GM12878 (cell line): ENCODE results near the gene DOCK1.

ENCODE experiments used
- JUND ChIP-seq: IDR thresholded peaks from 2 replicates; pipeline ENCODE4 v1.6.1; 2012; ENCODE audit warnings: low read depth, mild to moderate bottlenecking, low read length, improper control_type of control experiment, moderate library complexity
- TF ChIP-seq, protein P1 (sequence below): IDR thresholded peaks from 2 replicates; pipeline ENCODE4 v1.6.1; 2011; ENCODE audit warnings: low read depth, mild to moderate bottlenecking, low read length, moderate library complexity, borderline replicate concordance; ENCODE audit errors: extremely low read depth

DNA sequence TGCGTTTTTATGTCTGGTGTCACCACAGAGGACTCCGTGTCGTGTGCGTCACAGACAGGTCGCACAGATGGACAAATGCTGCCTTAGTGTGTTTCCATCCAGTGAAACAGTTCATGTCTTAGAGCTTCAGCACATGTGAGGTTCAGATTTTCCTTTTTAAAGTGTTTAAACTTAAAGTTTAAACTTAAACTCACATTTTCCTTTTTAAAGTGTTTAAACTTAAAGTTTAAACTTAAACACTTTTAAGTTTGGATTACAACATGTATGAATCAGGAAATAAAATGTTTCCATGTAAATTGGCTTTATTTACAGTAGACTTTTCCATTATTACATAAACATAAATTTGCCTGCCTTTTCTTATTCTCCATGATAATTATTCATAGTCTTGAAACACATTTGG lies 223.9 kb downstream of the DOCK1 start:
- TF ChIP-seq, protein P1, sequence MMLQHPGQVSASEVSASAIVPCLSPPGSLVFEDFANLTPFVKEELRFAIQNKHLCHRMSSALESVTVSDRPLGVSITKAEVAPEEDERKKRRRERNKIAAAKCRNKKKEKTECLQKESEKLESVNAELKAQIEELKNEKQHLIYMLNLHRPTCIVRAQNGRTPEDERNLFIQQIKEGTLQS: no peak
- no peak for TF ChIP-seq JUND
